ENCODE data around the gene GABRE.

GABRE gene

GRCh38 chrX:151988706-151989299 is 14.3 kb upstream of the GABRE start:
- Histone ChIP-seq H2AFZ (ENCODE audit: low read length) (no peak overlapping the region), H3K36me3 (ENCODE audit: insufficient read depth, low read length) (no peaks in the 10 kb centered on the region), H3K9me3 (ENCODE audit: low read length) (no peaks in the 10 kb centered on the region), H3K79me2 (ENCODE audit: insufficient read depth, low read length) (no peaks in the 10 kb centered on the region), H3F3A (ENCODE audit: insufficient read depth, low read length) (no peaks in the 10 kb centered on the region), H3K27me3 (ENCODE audit: insufficient read depth, low read length) (no peaks in the 10 kb centered on the region), H3K4me2 (ENCODE audit: low read length) (no peak overlapping the region), H3K4me1 (ENCODE audit: insufficient read depth, low read length, severe bottlenecking) (no peaks in the 10 kb centered on the region), H3K9ac (ENCODE audit: low read length) (no peak overlapping the region), H3K4me3 (ENCODE audit: low read depth, low read length, poor library complexity, severe bottlenecking) (no peak overlapping the region), H3K27ac (ENCODE audit: low read depth, low read length, poor library complexity, severe bottlenecking) (no peak overlapping the region), H3K9me2 (ENCODE audit: low read depth, low read length) (no peaks in the 10 kb centered on the region), H4K20me1 (ENCODE audit: insufficient read depth, low read length) (no peaks in the 10 kb centered on the region)
- TF ChIP-seq EZH2 (IDR thresholded peaks at IDR 0.05; ENCODE audit: borderline replicate concordance, low read length) = no peak

DNA sequence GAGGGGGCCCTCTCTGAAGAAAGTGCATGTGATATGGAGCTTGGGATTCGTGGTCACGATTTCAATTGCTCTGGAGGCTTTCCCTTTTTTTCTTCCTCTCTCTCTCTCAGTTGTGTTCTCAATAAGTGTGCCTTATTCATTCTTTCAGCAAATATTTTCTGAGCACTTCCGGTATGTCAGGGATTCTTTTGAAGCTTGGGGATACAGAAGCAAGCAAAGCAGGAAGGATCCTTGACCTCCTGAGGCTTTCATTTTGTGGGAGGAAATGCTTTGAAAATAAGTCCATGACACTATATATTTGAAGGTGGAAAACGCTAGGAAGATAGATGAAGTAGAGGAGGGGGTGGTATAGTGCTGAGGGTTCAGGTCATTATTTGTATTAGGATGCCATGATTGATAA is 12.6 kb upstream of the GABRE start:
- Histone ChIP-seq H3K27me3 (ENCODE audit: insufficient read depth, low read length) (no peaks in the 10 kb centered on the region), H2AFZ (ENCODE audit: low read length) (no peak overlapping the region), H3F3A (ENCODE audit: insufficient read depth, low read length) (no peaks in the 10 kb centered on the region), H3K79me2 (ENCODE audit: insufficient read depth, low read length) (no peaks in the 10 kb centered on the region), H3K27ac (ENCODE audit: low read depth, low read length, poor library complexity, severe bottlenecking) (no peak overlapping the region), H3K4me3 (ENCODE audit: low read depth, low read length, poor library complexity, severe bottlenecking) (no peak overlapping the region), H3K4me2 (ENCODE audit: low read length) (no peak overlapping the region), H3K36me3 (ENCODE audit: insufficient read depth, low read length) (no peaks in the 10 kb centered on the region), H4K20me1 (ENCODE audit: insufficient read depth, low read length) (no peaks in the 10 kb centered on the region), H3K9me3 (ENCODE audit: low read length) (no peaks in the 10 kb centered on the region), H3K4me1 (ENCODE audit: insufficient read depth, low read length, severe bottlenecking) (no peaks in the 10 kb centered on the region), H3K9ac (ENCODE audit: low read length) (no peak overlapping the region), H3K9me2 (ENCODE audit: low read depth, low read length) (no peaks in the 10 kb centered on the region)
- TF ChIP-seq CTCF (IDR thresholded peaks at IDR 0.05; ENCODE audit: low read length) (no peak), EZH2 (IDR thresholded peaks at IDR 0.05; ENCODE audit: borderline replicate concordance, low read length) (no peak)

DNA sequence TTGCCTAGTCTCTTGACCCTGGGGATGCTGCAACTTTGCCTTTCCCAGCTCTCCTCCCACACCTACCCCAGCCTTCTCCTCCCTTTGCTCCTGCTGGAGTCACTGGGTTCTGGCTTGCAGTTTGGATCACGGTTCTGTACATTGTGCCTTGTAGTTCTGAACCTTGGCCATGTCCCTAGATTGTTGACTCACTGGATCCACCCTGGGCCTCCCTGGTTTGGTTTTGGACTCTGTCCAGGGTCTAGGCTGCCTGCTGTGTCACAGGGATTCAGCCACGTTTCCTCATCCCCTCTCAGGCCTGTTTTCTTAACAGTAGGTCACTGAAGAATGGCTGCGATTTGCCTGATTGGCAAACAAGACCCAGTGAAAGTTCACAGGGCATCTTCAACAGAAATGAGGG is 11.5 kb upstream of the GABRE start:
- Histone ChIP-seq H3K9me2 (ENCODE audit: low read depth, low read length) (no peaks in the 10 kb centered on the region), H3K27ac (ENCODE audit: low read depth, low read length, poor library complexity, severe bottlenecking) (no peak overlapping the region), H3K79me2 (ENCODE audit: insufficient read depth, low read length) (no peaks in the 10 kb centered on the region), H4K20me1 (ENCODE audit: insufficient read depth, low read length) (no peaks in the 10 kb centered on the region), H3K4me1 (ENCODE audit: insufficient read depth, low read length, severe bottlenecking) (no peaks in the 10 kb centered on the region), H3K4me2 (ENCODE audit: low read length) (no peak overlapping the region), H3F3A (ENCODE audit: insufficient read depth, low read length) (no peaks in the 10 kb centered on the region), H2AFZ (ENCODE audit: low read length) (no peak overlapping the region), H3K36me3 (ENCODE audit: insufficient read depth, low read length) (no peaks in the 10 kb centered on the region), H3K9ac (ENCODE audit: low read length) (no peak overlapping the region), H3K4me3 (ENCODE audit: low read depth, low read length, poor library complexity, severe bottlenecking) (no peak overlapping the region), H3K9me3 (ENCODE audit: low read length) (no peaks in the 10 kb centered on the region), H3K27me3 (ENCODE audit: insufficient read depth, low read length) (no peaks in the 10 kb centered on the region)
- TF ChIP-seq EZH2 (IDR thresholded peaks at IDR 0.05; ENCODE audit: borderline replicate concordance, low read length) = no peak
- no peak for TF ChIP-seq CTCF (IDR thresholded peaks at IDR 0.05; ENCODE audit: low read length)

- no peaks in the 10 kb centered on the region for H3K36me3 ChIP-seq (ENCODE audit: insufficient read depth, low read length)
- no peaks in the 10 kb centered on the region for H3K9me2 ChIP-seq (ENCODE audit: low read depth, low read length)
- no peak overlapping the region for H3K4me3 ChIP-seq (ENCODE audit: low read depth, low read length, poor library complexity, severe bottlenecking)
- no peaks in the 10 kb centered on the region for H3K9me3 ChIP-seq (ENCODE audit: low read length)
- no peaks in the 10 kb centered on the region for H3F3A ChIP-seq (ENCODE audit: insufficient read depth, low read length)
- no peaks in the 10 kb centered on the region for H3K79me2 ChIP-seq (ENCODE audit: insufficient read depth, low read length)
- no peak overlapping the region for H3K27ac ChIP-seq (ENCODE audit: low read depth, low read length, poor library complexity, severe bottlenecking)
- H4K20me1 ChIP-seq (ENCODE audit: insufficient read depth, low read length) = no peaks in the 10 kb centered on the region
- H2AFZ ChIP-seq (ENCODE audit: low read length) = no peak overlapping the region
- TF ChIP-seq EZH2 (IDR thresholded peaks at IDR 0.05; ENCODE audit: borderline replicate concordance, low read length) (no peak), CTCF (IDR thresholded peaks at IDR 0.05; ENCODE audit: low read length) (no peak)
- H3K9ac ChIP-seq (ENCODE audit: low read length) = no peak overlapping the region
- no peaks in the 10 kb centered on the region for H3K27me3 ChIP-seq (ENCODE audit: insufficient read depth, low read length)
- H3K4me1 ChIP-seq (ENCODE audit: insufficient read depth, low read length, severe bottlenecking) = no peaks in the 10 kb centered on the region
- H3K4me2 ChIP-seq (ENCODE audit: low read length) = no peak overlapping the region
These were observed 11.1 kb upstream of the GABRE start for GRCh38 chrX:151985531-151985930.
